HG03135 (cell line): ENCODE results near the gene CNN3.

Source experiments
- ATAC-seq: cut with Tn5 transposase; IDR thresholded peaks from one replicate; pipeline ENCODE4 v1.9.1; 2021; ENCODE audit warnings: mild to moderate bottlenecking, moderate library complexity; ENCODE audit not compliant: unreplicated experiment

The CNN3 gene

DNA sequence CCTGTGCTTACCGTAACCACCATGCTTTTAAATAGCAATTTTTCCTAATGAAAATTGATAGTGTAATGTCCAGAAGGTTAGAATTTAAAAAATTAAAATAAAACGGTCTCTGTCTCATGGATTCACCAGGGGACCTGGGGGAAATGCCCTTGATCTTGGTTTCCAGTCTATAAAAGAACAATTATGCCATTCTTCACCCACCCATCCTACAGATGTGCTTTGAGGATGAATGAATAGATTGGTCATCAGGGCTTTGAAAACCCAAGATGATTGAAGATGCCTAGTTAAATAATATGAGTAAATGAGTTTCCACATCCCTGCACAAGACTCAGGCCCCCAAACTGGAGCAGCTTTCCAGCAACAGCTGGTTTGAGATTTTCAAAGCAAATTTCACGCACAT, 38.7 kb downstream of the CNN3 start:
- ATAC-seq, result no peak

DNA sequence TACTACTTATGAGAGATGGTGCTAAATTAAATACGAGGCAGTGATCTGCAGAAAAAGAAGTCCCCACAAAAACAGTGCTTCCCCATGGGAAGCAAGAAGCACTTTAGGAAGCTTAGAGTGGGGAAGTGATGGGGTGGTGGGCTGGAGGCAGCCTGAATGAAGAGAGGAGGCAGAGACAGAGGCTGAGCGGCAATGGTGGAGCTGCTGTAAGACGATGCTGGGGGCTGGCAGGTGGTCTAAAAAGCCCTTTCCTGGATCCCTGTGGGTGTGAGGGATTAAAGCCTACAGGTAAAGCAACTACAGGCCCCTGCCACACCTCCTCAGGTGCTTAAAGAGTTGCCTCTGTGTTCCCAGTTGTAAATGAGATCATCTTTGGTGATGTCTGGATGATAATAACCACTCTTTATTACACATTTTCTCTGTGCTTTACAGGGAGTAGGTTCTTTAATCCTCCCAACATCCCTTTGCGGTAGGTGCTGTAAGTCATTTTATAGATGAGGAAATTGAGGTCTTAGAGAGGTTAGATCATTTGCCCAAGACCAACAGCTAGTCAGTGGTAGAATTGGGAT, 39.2 kb downstream of the CNN3 start:
- no peak for ATAC-seq

DNA sequence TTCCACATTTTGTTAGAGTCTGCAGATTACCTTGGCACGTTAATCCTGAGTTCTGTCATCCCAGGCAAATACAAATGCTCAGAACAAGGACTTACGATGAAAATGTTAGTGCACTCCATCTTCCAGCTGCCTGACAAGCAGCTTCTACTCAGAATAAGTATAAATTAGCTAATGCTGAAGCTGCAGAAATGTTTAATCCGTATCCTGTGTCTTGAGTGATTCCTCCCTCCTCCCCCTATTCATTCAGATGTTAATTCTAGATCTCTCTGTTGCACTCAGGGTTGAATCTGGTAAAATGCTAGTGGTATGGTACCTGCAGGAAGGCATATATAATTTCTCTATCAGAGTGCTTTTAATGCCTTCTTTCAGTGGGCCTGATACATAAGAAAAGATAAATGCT, 39.8 kb downstream of the CNN3 start:
- ATAC-seq, result no peak

DNA sequence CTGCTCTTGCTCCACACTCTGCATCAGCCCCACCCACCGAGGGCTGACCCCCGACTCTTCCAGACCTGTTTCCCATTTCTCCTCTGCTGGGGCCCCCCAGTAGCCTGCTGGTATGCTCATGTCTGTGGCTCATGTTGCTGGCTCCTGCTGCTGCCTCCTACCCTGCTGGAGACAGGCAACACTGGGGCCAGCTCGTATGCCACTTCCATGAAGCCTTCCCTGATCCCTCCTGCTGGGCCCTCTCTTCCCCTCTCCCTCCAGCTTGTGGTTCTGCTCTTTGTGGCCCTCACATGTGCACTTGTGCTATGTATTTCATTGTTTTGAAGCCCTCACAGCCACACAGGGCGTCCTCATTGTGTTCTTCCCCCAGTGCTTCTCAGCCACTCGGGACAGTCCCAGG, 40.5 kb downstream of the CNN3 start:
- no peak for ATAC-seq

DNA sequence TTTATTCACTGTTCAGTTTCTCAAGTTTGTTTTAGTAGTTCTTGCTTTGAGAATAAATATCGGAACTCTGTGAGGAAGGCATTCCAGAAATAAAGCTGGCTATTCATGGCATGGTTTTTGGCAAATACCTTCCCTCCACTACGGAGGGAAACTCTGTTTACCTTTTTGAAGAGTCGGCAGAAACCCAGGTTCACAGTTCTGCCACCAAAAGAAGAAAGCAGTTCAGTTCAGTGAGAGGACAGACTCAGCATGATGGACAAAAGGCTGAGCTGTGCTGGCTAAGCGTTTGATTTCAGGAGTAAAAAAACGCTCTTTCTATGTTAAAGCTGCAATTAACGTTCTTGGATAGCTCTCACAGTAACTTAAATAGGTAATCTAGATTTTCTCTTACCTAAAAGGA, 42.4 kb downstream of the CNN3 start:
- ATAC-seq, result no peak

DNA sequence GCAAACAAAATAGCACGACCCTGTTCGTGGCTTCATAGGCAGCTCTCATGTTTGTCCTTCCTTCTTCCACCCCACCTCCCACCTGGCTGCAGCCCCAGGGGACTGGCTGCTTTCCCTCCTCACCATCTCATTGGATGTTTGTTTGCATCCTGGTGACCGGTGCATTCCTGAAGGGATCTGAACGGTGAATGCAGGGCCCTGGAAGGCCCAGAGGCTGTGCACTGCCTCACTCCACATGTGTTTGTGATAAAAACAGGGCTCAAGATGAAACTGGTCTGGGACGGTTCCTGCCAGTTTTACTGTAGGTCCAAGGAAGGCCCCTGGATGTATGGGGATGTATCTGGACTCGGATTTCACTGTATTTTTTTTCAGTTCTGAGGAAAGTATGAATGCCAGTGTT, 42.8 kb downstream of the CNN3 start:
- no peak for ATAC-seq

DNA sequence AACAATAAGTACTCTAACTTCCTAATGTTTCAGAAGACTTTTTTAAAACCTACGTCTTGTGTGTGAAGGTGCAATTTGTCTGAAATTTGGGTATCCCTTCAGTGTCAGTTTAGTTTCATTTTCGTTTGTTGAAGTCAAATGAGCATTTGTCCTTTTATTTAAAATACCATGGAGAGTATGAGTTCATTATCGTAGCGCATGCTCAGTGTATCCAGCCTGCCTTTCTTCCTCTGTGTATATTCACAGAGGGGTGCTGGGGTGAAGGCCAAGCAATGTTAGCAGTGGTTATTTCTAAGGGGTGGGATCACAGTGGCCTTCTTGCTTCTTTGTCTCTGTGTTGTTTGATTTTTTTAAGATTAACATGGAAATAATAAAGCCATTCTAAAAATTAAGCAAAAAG, 43.2 kb downstream of the CNN3 start:
- ATAC-seq, result no peak

DNA sequence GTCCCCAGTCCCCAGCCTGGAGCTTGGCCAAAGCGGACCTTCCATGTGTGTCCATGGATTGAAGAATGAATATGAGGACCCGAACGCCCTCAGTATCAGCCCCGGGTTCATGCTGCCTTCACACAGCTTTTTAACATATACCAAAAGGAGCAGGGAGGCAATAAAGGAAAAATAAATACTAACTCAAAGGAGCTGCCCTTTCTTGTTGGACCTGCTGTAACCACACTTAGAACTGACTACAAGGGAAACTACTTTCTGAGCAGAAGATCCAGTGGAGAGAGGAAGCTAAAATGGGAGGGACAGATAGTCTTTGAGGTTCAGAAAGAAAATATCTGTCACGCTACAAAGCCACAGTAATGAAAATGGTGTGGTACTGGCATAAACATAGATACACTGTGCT, 48.6 kb downstream of the CNN3 start:
- no peak for ATAC-seq

DNA sequence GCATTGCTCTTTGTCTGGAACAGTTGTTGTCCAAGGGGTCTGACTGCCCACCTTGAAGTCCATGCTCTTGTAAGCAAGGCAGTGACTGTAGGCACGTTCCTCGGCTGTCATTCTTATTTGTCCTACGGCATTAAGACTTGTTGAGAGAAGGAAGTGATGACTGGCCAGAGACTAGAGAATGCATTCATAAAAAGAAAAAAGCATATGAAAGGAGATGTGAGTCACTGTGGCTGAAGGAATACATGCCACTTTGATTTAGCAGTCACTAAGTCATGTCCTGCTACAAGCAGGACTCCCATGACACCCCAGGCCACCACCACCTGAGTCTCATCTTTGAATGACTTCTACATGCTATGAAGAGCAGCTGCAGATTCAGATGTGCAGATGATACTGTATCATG, 50.5 kb downstream of the CNN3 start:
- ATAC-seq, result no peak

DNA sequence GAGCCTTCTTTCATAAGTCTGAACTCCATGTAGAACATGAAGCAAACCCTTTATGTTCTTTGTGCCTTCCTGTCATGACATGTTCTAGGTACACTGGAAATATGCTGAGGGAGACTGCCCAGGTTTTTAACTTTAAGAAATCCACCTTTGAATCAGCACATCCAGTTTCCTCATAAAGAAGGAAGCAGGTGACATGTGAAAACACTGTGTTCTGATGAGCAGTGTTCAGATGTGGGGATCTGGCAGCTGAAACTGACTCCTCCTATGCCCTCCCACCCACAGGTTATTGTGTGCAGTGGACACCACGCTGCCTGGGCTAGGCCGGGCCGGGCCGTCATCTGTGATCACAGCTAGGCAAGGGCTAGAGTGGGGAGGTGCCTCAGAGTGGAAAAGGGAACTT, 51.1 kb downstream of the CNN3 start:
- no peak for ATAC-seq

DNA sequence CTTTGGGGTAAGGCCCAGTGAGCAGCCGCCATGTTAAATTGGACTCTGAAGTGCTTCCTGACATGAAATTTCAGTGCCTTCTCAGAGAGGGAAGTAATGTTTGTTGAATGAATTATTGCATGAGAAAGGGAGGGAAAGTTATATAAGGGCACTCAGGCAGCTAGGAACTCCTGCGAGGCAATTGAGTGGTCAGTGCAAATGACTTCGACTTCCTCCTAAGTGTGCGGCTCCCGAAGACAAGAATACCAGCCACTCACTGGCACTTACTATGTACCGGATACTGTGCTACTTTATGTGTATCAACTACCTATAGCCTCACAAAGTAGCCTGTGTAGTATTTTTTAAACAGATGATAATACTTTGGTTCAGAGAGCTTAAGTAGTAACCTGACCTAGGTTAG, 52.5 kb downstream of the CNN3 start:
- no peak for ATAC-seq

DNA sequence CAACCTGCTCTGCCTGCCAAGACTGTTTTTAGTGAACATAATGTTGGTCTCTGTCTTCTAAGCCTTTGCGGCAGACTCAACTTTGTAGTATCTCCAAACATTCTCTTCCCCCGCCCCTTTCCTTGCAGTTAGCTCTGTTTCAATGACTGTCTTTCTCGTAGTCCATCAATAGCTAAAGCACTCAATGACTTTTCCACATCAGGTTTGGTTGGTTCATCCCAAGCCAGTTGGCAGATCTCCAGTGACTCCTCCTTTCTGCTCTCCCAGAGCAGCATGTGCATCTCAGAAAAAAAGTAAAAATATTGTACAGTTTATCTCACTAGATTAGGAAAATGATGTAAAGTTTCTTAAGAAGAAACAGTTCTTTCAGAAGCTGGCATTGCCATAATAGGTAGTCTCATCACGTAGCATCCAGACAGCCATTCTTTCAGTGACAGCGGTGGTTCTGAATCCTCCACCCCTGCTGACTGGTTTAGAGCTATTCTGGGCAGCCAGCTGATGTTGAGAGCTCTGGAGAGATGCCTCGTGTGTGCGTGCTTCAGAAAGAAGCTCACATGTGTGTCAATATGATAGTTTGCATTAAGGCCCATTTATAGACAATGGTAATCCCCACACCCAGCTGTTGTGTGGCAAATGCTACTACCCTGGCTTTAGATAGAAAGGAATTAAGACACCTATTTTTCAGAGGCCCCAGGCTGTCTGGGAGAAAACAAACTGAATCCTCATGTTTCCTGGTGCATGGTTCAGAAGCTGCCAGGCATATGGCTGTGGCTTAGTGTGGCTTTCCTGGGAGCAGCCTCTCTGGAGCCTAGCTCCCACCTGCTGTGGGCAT, 53.2 kb downstream of the CNN3 start:
- ATAC-seq, result no peak

DNA sequence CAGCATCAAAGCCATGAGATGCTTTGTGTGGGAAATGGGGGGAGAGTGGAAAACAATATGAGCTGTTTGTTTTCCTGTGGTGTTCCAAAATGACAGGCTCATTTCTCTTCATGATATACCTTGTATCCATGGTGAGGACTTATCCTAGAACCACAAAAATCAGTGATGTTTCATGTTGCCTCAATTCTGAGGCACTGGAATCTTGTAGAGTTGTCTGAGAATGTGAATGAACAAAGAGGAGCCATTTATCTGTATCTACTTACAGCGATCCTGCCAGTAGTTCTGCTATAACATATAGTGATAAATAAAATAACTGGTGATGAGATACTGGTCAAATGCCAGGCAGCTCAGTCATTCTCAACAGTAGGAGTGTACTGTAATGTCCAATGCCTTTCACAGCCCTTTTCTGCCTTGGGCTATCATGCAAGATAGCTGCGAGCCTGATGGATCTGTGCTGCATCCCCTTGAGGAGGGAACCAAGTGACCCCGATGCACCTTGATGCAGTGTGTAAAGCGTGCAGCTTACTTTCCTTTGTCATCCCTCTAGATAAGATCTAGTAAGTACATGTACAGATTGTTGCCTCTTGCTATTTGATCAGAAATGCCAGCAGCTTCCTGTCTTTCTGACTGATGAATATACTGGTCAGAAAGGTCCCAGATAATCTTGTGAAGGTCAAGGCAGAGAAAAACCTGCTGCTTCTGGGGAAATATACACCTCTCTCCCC, 54.0 kb downstream of the CNN3 start:
- no peak for ATAC-seq

DNA sequence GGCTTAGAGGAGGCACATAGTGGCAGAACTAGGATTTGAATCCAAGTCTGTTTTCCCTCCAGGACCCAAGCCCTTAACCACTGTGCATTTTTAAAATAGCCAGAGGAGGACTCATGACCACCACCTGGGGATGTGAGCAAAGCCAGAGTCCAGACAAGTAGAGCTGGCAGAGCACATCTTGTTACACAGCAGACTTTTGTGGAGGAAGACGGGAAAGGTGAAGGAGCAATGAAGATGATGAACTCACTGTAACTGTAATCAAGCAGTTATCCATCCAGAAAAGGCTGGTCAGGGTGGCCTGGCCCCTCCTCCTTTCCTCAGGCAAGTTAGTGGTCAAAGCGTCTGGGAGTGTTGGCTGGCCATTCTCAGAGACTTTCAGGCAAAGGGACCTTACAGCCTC, 55.9 kb downstream of the CNN3 start:
- no peak for ATAC-seq

DNA sequence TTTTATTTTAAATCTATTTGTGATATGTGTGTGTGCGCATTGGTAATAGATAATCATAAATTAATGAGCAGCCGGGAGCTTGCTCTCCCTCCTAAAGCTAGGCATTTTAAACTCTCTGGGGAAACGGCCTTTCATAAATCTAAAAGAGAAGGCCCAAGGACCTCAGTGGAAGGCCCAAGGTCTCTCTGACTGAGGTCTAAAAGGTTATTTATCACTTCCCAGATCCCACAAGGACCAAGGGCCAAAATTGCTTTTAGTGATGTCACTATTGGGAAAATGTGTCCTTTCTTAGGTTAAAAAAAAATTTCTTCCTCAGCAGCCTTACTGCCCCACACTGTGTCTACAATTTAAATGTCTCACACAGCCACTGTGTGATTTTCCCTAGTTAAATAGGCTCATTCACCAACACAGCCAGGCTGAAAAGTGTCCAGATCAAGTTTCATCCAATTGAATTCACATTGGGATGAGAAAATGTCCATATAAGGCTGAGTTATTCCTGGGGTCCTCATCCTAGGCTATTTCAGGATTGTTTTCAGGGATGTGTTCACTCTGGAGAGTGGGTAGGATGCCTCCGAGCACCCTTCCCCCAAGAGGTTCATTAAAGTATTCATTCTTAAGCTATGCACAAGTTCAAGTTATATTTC, 60.6 kb downstream of the CNN3 start:
- ATAC-seq, result no peak

DNA sequence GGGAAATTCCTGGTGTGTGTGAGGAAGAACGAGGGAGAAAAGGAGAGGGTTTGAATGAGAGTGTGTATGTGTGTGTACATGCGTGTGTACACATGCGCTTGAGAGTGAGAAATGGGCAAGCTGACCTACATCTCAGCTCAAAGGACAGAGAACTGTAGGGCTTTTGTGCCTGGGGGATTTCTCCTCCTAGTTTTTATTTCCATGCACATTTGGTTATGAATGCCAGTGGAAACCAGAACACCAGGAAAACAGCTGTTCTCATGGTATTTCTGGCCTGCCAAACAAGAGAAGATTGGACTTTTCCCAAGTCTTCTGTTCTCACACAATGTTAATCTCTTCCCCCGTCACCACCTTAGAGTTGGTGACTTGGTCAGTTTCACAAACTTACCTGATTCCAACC, 61.5 kb downstream of the CNN3 start:
- ATAC-seq, result no peak

DNA sequence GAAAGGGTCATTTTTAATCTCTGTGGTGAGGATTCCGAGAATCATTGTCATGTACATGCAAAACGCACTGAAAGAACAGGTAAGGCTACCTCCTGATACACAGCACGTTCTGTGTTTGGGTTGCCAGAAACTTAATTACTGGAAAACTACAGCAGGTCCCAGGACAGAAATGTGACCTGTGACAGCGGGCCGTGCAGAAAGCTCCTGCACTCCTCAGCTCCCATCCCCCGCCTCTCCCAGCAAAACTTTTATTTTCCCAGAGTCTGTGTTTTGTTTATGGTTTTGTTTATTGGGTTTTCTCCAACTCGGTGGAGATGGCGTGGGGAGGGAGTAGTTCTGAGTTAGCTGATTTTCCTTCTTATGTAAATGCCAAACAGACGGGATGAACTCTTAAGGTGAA, 62.1 kb downstream of the CNN3 start:
- ATAC-seq, result no peak

DNA sequence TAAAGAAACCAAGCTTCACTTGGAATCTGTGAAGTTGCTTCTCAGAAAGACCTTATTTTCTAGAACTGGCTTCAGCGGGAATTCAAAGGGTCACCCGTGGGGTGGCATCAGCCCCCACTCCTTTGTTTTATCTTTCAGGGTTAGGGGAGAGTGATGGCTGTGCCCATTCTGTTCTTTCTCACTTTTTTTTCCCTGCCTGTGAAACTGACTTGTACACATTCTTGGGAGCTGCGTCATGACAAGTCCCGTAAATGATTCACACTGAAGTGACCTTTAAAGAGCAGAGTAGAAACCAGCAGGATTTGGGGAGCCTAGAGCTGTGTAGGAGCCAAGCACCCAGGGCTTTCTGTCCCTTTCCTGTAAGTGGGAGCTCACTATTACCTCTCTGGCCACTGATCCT, 63.0 kb downstream of the CNN3 start:
- no peak for ATAC-seq

DNA sequence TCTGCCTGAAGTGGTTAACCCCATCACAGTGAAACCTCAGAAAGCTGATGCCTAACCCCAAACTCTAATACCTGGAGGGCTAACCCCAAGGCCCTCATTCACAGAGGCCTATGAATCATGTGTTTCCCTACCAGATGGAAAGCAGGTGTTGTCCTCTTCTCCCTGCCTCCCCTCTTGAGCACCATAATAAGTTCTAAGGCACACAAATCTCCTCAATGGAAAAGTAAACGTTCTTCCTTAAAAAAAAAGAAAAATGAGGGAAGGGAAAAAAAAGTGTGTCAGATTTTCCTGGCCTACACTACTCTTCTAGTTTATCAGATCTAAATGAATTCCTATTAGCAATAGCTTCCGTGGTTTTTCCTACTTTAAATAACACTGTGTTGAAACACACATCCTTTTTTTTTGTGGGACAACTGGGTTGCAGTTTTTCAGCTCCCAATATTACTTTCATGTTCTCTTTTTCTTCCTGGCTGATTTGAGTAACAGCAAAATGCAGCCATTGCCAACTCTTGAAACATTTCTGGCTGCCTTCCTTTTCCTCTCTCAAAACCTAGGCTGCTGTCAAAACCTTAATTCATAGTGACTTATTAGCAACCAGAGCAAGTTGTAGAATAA, 63.5 kb downstream of the CNN3 start:
- ATAC-seq, result no peak

DNA sequence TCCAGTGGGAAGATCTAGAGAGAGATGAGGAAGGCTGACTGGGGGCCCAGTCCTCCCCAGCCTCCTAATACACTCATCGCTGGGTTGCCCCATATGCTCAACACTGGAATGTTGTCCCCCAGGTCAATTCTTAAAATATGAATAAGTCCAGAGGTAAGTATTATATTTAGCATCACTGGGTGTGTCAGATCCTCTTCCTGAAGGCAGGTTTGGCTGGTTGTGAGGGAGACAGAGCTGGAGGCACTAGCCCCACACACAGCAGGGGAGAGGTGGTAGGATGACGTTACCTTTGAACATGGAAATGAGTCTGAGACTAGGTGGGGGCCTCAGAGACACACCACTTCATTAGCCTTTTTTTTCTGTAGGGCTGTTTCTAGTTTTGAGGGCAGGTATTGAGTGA, 64.2 kb downstream of the CNN3 start:
- no peak for ATAC-seq

DNA sequence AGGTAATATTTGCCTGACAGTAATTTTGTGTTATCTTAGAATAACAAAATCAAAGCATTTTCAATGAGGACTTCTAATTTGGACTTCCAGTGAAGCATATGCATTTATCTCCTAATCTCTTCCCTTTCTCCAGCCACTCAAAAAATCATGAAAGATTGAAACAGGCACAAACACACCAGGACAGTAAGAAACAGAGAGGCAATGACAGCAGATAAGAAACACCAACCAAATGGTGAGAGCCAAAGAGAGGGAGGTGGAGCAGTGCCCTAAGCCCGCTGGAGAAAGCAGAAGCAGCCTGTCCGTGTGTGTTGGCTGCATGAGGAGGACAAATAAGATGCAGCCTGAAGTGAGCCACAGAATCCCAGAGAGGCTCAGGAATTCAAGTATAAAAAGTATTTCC, 67.7 kb downstream of the CNN3 start:
- ATAC-seq, result no peak
